Subcutaneous adipose tissue (tissue), 4 donors: ENCODE results near the gene PTPRG. TPM values are rescaled to one million over a fixed set of nuclear protein-coding genes. Genes with fewer than 3 reads are reported as not detected.

ENCODE experiments used
- total RNA-seq, 4 donors: library from RNA; depleted of rRNA; stranded (reverse); fragments of >200 nt; gene quantifications; one replicate each; pipeline ENCODE4 v1.1.0, GENCODE V29; 2016
- TF ChIP-seq, protein P1 (sequence below): fragments of 450-650 bp; IDR thresholded peaks from one replicate; pipeline ENCODE4 v1.5.1; 2016; ENCODE audit warnings: low read depth, mild to moderate bottlenecking, control low read depth, antibody characterized with exemption, moderate library complexity

PTPRG gene
- total RNA-seq, 4 donors from 2014 or later = 115 to 164 (median 159) TPM

DNA sequence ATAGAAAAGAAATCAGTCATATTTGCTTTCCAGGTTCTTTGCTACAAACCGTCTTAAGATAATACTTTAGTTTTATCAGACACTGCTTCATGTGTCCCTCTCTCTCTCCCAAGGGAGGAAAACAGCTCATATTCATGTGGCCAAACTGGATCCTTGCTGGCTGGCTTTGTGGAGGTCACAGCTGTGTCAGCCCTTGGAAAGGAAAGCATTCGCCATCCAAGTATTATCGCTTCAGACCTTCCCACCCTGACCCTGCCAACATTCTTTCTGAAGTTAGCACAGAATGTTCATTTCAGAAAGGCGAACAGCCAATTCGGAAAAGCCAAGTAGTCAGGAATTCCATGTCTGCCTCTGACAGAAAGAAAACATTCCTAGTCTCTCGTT is 598.3 kb downstream of the PTPRG start:
- TF ChIP-seq, protein P1, sequence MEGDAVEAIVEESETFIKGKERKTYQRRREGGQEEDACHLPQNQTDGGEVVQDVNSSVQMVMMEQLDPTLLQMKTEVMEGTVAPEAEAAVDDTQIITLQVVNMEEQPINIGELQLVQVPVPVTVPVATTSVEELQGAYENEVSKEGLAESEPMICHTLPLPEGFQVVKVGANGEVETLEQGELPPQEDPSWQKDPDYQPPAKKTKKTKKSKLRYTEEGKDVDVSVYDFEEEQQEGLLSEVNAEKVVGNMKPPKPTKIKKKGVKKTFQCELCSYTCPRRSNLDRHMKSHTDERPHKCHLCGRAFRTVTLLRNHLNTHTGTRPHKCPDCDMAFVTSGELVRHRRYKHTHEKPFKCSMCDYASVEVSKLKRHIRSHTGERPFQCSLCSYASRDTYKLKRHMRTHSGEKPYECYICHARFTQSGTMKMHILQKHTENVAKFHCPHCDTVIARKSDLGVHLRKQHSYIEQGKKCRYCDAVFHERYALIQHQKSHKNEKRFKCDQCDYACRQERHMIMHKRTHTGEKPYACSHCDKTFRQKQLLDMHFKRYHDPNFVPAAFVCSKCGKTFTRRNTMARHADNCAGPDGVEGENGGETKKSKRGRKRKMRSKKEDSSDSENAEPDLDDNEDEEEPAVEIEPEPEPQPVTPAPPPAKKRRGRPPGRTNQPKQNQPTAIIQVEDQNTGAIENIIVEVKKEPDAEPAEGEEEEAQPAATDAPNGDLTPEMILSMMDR = no peak

DNA sequence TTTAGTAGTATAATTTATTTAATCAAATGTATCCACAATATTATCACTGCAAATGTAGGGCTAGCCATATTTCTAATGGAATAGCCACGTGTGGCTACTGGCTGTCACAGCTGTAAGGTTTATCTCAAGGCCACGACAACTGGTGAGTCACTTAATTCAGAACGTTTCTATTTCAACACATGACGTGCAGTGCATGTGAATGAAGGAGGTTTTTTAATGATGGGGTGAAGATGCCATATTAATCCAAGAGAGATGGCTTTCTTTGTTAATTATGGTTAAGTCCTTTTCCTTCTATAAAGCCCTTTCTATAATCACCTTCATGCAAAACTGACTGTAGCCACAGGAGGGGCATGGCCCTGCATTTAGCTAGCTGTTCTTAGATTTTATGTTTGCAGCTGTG is 600.0 kb downstream of the PTPRG start:
- TF ChIP-seq, protein P1 = no peak

DNA sequence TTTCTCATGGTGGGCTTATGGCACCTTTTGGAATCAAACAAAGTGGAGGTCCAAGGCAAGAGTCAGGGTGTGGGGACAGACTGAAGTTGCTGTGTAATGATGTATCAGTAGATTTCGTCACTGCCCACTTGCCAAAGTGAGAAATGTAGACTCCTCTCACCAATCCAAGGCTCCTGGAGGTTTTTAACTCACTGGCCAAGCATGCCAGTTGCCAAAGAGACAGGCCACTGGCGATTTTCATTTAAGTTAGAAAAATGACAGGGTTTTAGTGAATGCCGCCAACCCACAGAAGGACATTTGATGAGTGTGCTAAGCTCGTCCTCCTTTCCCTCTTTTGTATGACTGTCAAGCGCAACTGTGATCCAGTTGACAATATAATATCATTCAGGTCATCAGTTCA is 602.8 kb downstream of the PTPRG start:
- TF ChIP-seq, protein P1 = no peak

DNA sequence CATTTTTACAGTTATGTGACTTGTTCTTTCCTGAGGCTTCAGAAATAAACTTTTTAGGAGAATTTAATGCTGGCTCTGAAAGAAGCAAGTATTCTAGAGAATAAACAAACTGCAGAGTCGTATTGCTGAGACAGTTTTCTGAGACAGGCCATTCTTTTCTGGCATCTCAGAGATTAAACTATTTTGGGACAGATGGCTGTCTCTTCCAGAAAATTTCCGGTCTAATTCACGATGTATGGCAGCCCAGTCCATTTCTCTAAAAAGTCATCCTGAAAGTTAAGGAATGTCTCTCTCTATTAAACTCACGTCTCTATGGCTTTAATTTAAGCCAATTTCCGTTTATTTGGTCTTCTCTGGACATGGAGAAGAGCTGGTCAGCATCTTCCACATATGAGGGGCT is 603.4 kb downstream of the PTPRG start:
- TF ChIP-seq, protein P1 = no peak

DNA sequence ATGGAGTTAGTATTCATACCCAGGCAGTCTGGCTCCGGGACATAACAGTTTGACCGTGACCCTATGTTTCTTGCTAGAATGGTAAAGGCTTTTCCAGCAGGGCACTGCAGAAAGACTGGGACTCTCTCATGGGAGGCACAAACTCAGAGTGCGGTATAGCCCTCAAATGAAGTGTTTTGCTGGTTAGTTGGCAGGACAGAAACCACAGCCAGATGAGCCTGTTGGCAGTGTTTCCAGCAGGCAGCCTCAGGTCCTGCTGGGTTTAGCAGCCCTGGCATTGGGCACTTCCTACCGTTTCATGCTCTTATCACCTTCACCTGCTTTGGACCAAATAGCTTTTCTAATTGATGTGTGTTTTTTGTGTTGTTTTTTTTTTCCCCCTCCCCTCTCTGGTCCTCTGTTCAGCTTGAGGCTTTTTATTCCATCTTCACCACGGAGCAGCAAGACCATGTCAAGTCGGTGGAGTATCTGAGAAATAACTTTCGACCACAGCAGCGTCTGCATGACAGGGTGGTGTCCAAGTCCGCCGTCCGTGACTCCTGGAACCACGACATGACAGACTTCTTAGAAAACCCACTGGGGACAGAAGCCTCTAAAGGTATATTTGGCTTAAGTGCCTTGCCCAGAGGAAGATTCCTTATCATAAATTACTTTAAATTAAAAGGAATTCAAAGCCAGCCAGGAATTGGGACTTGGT is 606.3 kb downstream of the PTPRG start:
- TF ChIP-seq, protein P1 = no peak

DNA sequence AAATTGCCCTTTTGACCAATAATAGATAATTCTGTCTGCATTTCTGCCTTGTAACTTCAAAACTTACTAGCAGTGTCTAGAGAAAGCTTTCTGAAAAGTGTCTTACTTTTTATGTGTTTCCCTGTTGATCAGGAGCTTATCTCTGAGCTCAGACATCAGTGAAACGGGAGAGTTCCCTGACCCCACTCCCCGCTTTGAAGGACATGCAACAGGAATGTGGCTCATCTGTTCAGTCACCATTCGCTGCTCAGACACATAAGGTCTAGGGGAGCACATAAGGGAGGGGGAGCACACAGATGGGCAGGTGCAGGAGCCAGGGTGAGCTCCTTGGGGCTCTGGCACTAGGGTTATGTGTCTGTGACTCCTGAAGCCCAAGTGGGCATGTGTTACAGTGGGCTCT is 607.0 kb downstream of the PTPRG start:
- TF ChIP-seq, protein P1 = no peak

DNA sequence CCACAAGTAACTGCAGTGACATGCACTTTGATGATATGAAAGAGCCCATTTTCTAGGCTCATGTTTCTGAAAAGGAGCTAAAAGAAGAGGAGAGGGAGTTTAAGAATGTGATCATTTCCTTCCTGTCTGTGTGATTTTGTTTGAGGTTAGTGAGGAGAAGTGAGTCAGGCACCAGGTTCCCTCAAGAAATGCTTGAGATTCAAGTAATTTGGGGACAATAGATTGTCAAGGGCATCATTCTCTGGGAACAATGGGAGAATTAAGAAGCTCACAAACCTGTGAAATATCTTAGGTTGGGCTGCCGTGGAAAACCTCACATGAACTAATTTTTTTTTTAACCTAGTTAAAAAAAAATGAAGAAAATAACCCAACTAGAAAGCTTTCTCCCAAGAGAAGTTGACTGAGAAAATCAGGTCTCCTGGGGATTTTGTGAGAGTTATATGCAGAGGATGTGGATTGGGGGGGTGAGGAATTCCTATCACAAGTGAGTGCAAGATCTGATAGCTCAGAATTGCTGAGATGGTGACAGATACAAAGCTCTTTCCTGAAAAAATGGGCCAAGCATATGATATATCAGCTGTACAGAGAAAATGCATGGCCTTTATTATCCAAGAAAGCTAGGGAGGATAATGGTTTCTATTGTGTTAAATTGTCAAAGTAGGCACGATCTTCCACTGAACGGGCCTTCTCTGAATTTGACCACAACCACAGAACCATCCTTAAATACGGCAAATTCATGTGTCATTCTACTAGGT is 608.7 kb downstream of the PTPRG start:
- TF ChIP-seq, protein P1 = no peak
